A673 (cell line): Measurements from ENCODE around the gene EGFL6.

ENCODE experiments used
- EZH2 ChIP-seq: fragments of 200-600 bp; sonication (generic); IDR thresholded peaks from 2 replicates; pipeline ENCODE4 v1.6.1; 2017; ENCODE audit warnings: borderline replicate concordance, low read depth, mild to moderate bottlenecking, mixed read lengths, antibody characterized with exemption, low read length; ENCODE audit not compliant: poor library complexity, severe bottlenecking
- TF ChIP-seq, protein P1 (sequence below): fragments of 300-800, 200-600 bp; sonication (generic); conservative IDR thresholded peaks from 2 replicates; pipeline ENCODE4 v1.5.1; 2017; ENCODE audit warnings: low read depth, mild to moderate bottlenecking, antibody characterized with exemption, low read length, moderate library complexity, mixed read lengths

DNA sequence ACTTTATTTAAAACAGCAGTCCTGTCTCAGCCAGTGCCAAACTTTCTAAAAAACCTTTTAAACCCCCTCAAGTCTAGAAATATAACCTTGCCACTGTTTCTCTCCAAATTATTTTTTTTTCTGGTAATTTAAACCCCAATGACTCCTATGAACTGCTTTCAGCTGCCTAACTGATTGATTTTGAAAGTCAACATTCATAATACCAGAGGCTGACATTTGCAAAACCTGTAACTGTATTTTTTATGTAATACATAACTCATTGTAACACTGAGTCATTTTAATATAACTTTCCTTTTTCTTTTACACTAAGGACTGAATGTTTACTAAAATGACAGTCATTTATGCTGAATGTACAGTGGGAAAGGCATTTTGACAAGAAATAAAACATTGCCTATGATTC, 19.1 kb upstream of the EGFL6 start:
- TF ChIP-seq, protein P1, sequence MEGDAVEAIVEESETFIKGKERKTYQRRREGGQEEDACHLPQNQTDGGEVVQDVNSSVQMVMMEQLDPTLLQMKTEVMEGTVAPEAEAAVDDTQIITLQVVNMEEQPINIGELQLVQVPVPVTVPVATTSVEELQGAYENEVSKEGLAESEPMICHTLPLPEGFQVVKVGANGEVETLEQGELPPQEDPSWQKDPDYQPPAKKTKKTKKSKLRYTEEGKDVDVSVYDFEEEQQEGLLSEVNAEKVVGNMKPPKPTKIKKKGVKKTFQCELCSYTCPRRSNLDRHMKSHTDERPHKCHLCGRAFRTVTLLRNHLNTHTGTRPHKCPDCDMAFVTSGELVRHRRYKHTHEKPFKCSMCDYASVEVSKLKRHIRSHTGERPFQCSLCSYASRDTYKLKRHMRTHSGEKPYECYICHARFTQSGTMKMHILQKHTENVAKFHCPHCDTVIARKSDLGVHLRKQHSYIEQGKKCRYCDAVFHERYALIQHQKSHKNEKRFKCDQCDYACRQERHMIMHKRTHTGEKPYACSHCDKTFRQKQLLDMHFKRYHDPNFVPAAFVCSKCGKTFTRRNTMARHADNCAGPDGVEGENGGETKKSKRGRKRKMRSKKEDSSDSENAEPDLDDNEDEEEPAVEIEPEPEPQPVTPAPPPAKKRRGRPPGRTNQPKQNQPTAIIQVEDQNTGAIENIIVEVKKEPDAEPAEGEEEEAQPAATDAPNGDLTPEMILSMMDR = no peak
- TF ChIP-seq EZH2 = no peak
